ENCODE results near the gene MND1. TPM values are rescaled to one million over a fixed set of nuclear protein-coding genes. Genes with fewer than 3 reads are reported as not detected.

The MND1 gene
- total and polyA plus RNA-seq, 2 of the 8 experiments (the other 6 are each of a cell fraction or from before 2014, with no cell fraction given) = 4.4 to 26.2 TPM

- Histone ChIP-seq H3K27ac (ENCODE audit: low read depth, low read length) (no peak overlapping the region), H3K4me2 (ENCODE audit: insufficient read depth in 1 of 2, low read depth in 2 of 2, low read length in 2 of 2) (no peak overlapping the region), H2BK15ac (ENCODE audit: low read length) (no peak overlapping the region), H2AK5ac (ENCODE audit: low read depth, low read length) (no peak overlapping the region), H2BK5ac (ENCODE audit: low read depth, low read length) (no peak overlapping the region), H3K14ac (ENCODE audit: insufficient read length) (no peak overlapping the region), H3K56ac (replicated peaks; ENCODE audit: insufficient read length, low read depth, low read length) (no peak overlapping the region), H3K18ac (ENCODE audit: extremely low read depth, low read length) (no peak overlapping the region), H2BK12ac (ENCODE audit: low read depth, low read length) (no peak overlapping the region), H4K91ac (replicated peaks; ENCODE audit: insufficient read length, low read length) (no peak overlapping the region), H2AFZ (ENCODE audit: low read length) (no peak overlapping the region), H3K27me3 (replicated peaks in 1 of 4; ENCODE audit: control insufficient read depth in 3 of 4, extremely low read depth in 1 of 4, insufficient read depth in 3 of 4, low read length in 3 of 4) (peaks cover 0 to under 1% (median 0%) of the 10 kb centered on the region in 4 experiments; a peak in 1 of 7 replicates), H3K23ac (ENCODE audit: insufficient read length) (no peak overlapping the region), H3K9me3 (ENCODE audit: insufficient read depth in 2 of 2, low read depth in 1 of 2, low read length in 1 of 2) (no peaks in the 10 kb centered on the region; a peak in 1 of 4 replicates), H2BK120ac (replicated peaks; ENCODE audit: low read depth, low read length) (no peak overlapping the region), H3K23me2 (ENCODE audit: low read depth, low read length) (no peaks in the 10 kb centered on the region), H2BK20ac (ENCODE audit: low read length) (no peak overlapping the region), H3K4me3 (ENCODE audit: extremely low read depth in 1 of 4, insufficient read depth in 2 of 4, low read depth in 3 of 4, low read length in 4 of 4) (no peak overlapping the region), H4K8ac (ENCODE audit: extremely low read depth, insufficient read depth, low read length) (no peak overlapping the region), H3K79me1 (ENCODE audit: low read depth, low read length) (no peaks in the 10 kb centered on the region), H3K4me1 (replicated peaks in 1 of 4; ENCODE audit: control insufficient read depth in 3 of 4, insufficient read depth in 4 of 4, low read length in 3 of 4) (no peaks in the 10 kb centered on the region), H3K9ac (replicated peaks in 1 of 4; ENCODE audit: extremely low read depth in 1 of 4, low read depth in 3 of 4, low read length in 3 of 4) (no peak overlapping the region), H4K20me1 (replicated peaks in 1 of 2; ENCODE audit: control insufficient read depth in 1 of 2, insufficient read depth in 2 of 2, low read length in 2 of 2) (peaks cover 0 to 2% of the 10 kb centered on the region in 2 experiments), H4K5ac (ENCODE audit: insufficient read length, low read depth, low read length) (no peak overlapping the region), H3K4ac (replicated peaks; ENCODE audit: insufficient read length, low read depth, low read length) (no peak overlapping the region), H3K79me2 (ENCODE audit: control insufficient read depth in 1 of 2, insufficient read depth in 2 of 2, low read length in 2 of 2) (no peaks in the 10 kb centered on the region), H3K36me3 (ENCODE audit: control insufficient read depth in 2 of 4, insufficient read depth in 4 of 4, low read length in 3 of 4) (peaks cover 0 to 38% (median 13%) of the 10 kb centered on the region in 4 experiments; a peak in 6 of 8 replicates)
- 94% methylated on average over 1 of the region's 1 CpG; no CpG with 5 or more reads in 1 of the 2 experiments for WGBS, 2 experiments (ENCODE audit: extremely low coverage in 1 of 2, insufficient coverage in 1 of 2, insufficient read length in 1 of 2, insufficient replicate concordance in 2 of 2, low coverage in 1 of 2, low lambda C conversion rate in 2 of 2, missing lambda C conversion rate in 1 of 2)
- FAIRE-seq (no peak), DNase-seq (ENCODE audit: low read depth in 1 of 2, low spot score in 2 of 2) (no peak)
- ChIA-PET POLR2A (ENCODE audit: partially characterized antibody) (interaction anchor here (0.7 kb wide), 1 partner anchor 25 kb away, joined by 3 read pairs; no protein-coding TSS in a partner anchor), CTCF (ENCODE audit: partially characterized antibody) (no interaction called here)
- TF ChIP-seq ZNF274 (IDR thresholded peaks at IDR 0.05; ENCODE audit: borderline replicate concordance, extremely low read depth, low read length) = no peak
- no peak for TF ChIP-seq SIN3A (conservative IDR thresholded peaks at IDR 0.05 in 1 of 2, IDR thresholded peaks at IDR 0.05 in 1 of 2; ENCODE audit: low read depth in 1 of 2, low read length in 2 of 2)
- no peak for TF ChIP-seq RFX5 (IDR thresholded peaks at IDR 0.05; ENCODE audit: borderline replicate concordance, low read depth, low read length)
- TF ChIP-seq POLR2A (IDR thresholded peaks at IDR 0.05; ENCODE audit: control extremely low read depth in 1 of 2, low read depth in 2 of 2, low read length in 2 of 2) = no peak
- TF ChIP-seq SRF (IDR thresholded peaks at IDR 0.05; ENCODE audit: low read depth, low read length) = no peak
- TF ChIP-seq CTCF (IDR thresholded peaks at IDR 0.05; ENCODE audit: control extremely low read depth in 1 of 3, insufficient read depth in 1 of 3, low read depth in 1 of 3, low read length in 3 of 3) = no peak
- no peak for TF ChIP-seq GTF2F1 (IDR thresholded peaks at IDR 0.05; ENCODE audit: borderline replicate concordance, low read depth, low read length)
- TF ChIP-seq EZH2 (IDR thresholded peaks at IDR 0.05; ENCODE audit: low read depth, low read length, severe bottlenecking) = no peak
- TF ChIP-seq TAF7 (optimal IDR thresholded peaks at IDR 0.05; ENCODE audit: borderline replicate concordance, low read depth, low read length) = no peak
- TF ChIP-seq POLR2AphosphoS5 (IDR thresholded peaks at IDR 0.05; ENCODE audit: low read depth, low read length) = no peak
These were observed 24.5 kb downstream of the MND1 start for GRCh38 chr4:153369021-153369420.

Data from H1 (cell line).